Stomach smooth muscle (tissue), 2 donors: ENCODE measurements around the gene TNNI3.
"Not testable (repeated sequence)": the region's sequence is repeated elsewhere in the genome, so short reads cannot be mapped to it uniquely, and the experiment has no call there.

Experiments used
- H3K27ac ChIP-seq: one replicate; pipeline ENCODE4 v1.7.0; 2013; ENCODE audit warnings: mild to moderate bottlenecking, low read length, inconsistent platforms
- H3K27me3 ChIP-seq, 2 donors: one replicate each; pipeline ENCODE4 v1.7.0; 2013; ENCODE audit warnings: low read length in 2 of 2; ENCODE audit not compliant: insufficient read depth in 2 of 2, control insufficient read depth in 1 of 2
- H3K36me3 ChIP-seq, 2 donors: one replicate each; pipeline ENCODE4 v1.7.0; 2013; ENCODE audit warnings: low read length in 2 of 2; ENCODE audit not compliant: control insufficient read depth in 2 of 2, insufficient read depth in 2 of 2
- H3K4me1 ChIP-seq: one replicate; pipeline ENCODE4 v1.7.0; 2013; ENCODE audit warnings: low read length; ENCODE audit not compliant: control insufficient read depth, insufficient read depth
- H3K4me3 ChIP-seq, 2 donors: one replicate each; pipeline ENCODE4 v1.7.0; 2013; ENCODE audit warnings: low read length in 2 of 2
- H3K9ac ChIP-seq, 2 donors: one replicate each; pipeline ENCODE4 v1.7.0; 2013; ENCODE audit warnings: low read length in 2 of 2, mild to moderate bottlenecking in 1 of 2
- H3K9me3 ChIP-seq, 2 donors: one replicate each; pipeline ENCODE4 v1.7.0; 2013; ENCODE audit warnings: low read length in 2 of 2; ENCODE audit not compliant: control insufficient read depth in 2 of 2
- donor health status: healthy.
- donor health status: Pancreatic carcinoma.

The TNNI3 gene

DNA sequence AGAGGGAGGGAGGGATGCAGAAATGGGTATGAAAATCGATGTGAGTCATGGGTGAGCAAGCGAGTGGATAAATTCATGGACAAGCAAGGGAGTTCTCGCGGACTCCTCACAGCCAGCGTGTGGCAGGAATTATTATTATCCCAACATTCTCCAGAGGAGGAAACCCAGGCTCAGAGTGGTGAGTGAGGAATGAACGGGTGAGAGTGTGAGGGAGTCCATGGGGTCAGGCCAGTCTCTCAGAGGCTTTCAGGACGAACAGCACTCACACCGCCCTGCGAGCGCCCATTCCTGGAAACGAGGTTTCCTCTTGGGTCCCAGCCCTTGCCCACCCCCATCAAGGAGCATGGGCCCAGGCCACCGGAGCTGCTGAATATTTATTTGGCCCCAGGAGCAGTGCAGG is 15.2 kb upstream of the TNNI3 start:
- H3K9me3 ChIP-seq = no peaks in the 10 kb centered on the region
- H3K27ac ChIP-seq = no peak overlapping the region
- H3K36me3 ChIP-seq = no peaks in the 10 kb centered on the region
- H3K9ac ChIP-seq = no peak overlapping the region
- peaks cover 16% of the 10 kb centered on the region for H3K4me1 ChIP-seq
- H3K4me3 ChIP-seq = no peak overlapping the region
- peaks cover 66 to 72% of the 10 kb centered on the region in 2 donors for H3K27me3 ChIP-seq

DNA sequence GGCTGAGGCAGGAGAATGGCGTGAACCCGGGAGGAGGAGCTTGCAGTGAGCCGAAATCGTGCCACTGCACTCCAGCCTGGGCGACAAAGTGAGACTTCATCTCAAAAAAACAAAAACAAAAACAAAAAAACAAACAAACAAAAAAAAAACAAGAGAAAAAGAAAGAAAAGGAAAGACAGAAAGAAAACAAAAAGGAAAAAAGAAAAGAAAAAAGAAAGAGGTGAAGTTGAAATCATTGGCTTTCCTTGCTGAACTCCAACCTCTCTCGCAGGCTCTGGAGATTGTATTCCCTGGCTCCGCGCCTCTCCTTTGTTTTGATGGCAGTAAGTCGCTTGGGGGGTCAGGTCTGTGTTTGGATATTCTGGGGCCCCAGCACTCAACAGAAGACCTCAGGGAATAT is 14.8 kb upstream of the TNNI3 start:
- peaks cover 16% of the 10 kb centered on the region for H3K4me1 ChIP-seq
- H3K36me3 ChIP-seq, H3K27ac ChIP-seq, H3K4me3 ChIP-seq, H3K9ac ChIP-seq, H3K9me3 ChIP-seq: not testable (repeated sequence)
- H3K27me3 ChIP-seq = peaks cover 66 to 71% of the 10 kb centered on the region in 2 donors

DNA sequence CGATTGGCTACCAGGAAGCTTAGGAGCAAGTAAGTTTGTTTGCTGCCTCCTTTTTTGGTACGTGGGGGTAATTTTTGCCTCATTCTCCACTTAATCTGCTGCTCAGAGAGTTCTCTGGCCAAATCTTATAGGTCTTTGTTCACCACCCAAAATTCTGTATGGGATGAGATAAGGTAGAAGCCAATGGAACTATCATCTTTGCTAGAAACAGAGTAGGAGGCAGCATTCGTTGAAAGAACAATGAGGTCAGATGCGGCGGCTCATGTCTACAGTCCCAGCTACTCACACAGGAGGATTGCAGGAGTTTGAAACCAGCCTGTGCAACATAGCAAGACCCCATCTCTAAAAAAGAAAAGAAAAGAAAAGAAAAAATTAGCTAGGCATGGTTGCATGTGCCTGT is 13.9 kb upstream of the TNNI3 start:
- H3K27me3 ChIP-seq = peaks cover 64 to 71% of the 10 kb centered on the region in 2 donors
- H3K27ac ChIP-seq = no peak overlapping the region
- peaks cover 23% of the 10 kb centered on the region for H3K4me1 ChIP-seq
- no peaks in the 10 kb centered on the region for H3K36me3 ChIP-seq
- no peak overlapping the region for H3K4me3 ChIP-seq
- H3K9ac ChIP-seq = no peak overlapping the region
- H3K9me3 ChIP-seq = no peaks in the 10 kb centered on the region

DNA sequence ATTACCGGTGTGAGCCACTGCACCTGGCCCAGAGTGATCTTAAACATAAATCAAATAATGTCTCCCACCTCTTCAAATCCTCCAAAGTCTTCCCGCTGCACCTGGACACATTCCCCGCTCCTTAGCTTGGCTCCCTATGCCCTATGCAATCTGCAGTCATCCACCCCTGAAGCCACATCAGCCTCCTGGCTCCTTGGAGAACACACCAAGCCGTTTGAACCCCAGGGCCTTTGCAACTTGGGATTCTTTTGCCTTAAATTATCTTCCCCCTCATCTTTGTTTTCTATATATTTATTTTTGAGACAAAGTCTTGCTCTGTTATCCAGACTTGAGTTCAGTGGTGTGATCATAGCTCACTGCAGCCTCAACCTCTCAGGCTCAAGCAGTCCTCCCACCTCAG is 11.6 kb upstream of the TNNI3 start:
- Histone ChIP-seq H3K27me3 (peaks cover 54 to 59% of the 10 kb centered on the region in 2 donors), H3K36me3 (no peaks in the 10 kb centered on the region), H3K4me3 (no peak overlapping the region), H3K27ac (no peak overlapping the region), H3K9ac (no peak overlapping the region), H3K9me3 (no peaks in the 10 kb centered on the region), H3K4me1 (peaks cover 28% of the 10 kb centered on the region)

DNA sequence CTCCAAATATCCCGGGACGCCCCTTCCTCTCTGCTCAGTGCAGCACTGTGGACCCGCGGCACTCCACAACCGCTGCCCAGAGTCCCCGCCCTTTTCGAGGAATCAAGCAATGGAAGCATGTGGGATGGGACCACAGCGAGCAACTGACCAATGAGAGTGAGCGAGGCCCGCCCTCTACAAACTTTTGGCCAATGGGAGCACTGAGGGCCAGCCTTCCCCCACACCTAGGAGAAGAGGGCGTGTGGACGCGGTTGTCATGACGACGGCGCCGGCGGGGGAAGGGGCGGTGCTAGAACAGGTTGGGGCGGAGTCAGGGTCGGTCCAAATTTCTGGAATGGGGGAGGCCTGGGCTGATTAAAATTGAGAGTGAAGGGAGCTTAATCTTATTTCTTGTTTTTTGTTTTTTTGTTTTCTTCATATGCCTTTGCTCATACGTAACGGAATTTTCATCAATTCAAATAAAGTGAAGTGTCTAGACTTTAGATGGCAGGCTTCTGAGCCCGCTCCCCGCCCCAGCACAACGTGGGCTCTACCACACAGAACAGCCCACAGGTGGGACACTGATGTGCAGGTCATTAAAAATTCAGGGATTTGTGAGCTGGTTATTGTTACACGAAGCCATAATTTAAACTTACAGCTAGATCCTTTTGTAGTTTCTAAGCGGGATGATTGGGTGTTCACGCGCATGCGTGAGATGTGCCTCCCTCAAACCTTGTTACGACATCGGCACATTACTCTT is 9.2 kb upstream of the TNNI3 start, which contains the start of gene DNAAF3:
DNAAF3 (minus strand) TSS at position 84 of the 739 bp plus-strand sequence. CDS start 200 bp downstream, outside the sequence.
- Histone ChIP-seq H3K4me3 (peak within 1 kb of the TSS; percentile 36 to 67), H3K27ac (no peak within 1 kb of the TSS), H3K27me3 (peaks cover 48 to 50% of the 10 kb centered on the region in 2 donors), H3K4me1 (peaks cover 13% of the 10 kb centered on the region), H3K36me3 (no peaks in the 10 kb centered on the region), H3K9ac (no peak within 1 kb of the TSS), H3K9me3 (no peaks in the 10 kb centered on the region)

DNA sequence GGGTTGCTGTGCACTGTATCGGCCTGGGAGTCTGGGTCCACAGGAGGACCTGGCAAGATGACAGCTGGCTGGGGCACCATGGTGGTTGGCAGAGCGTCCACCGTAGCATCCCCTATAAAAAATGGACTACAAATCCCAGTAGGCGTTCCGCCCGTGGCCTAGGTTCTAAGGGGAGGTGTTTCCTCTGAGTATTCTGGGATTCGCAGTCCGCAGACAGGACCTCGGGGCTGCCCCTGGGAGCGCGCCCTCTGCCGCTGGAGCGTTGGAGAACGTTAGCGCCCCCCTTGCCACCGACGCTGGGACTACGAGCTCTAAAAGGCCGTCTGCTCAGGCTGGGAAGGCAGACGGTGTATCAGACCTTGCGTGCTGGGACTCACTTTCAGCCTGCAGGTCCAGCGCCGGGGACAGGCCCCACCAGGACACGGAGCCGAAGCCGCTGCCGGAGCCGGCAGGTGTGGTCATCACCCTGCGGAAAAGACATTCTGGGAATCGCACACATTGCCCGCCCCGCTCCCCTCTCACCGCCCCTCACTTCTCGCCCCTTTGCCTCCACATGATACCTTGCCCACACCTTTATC is 8.5 kb upstream of the TNNI3 start:
- Histone ChIP-seq H3K9me3 (no peaks in the 10 kb centered on the region), H3K9ac (no peak overlapping the region), H3K36me3 (no peaks in the 10 kb centered on the region), H3K4me3 (peak overlapping the region; percentile 36 to 67), H3K4me1 (peaks cover 13% of the 10 kb centered on the region), H3K27me3 (peaks cover 48 to 50% of the 10 kb centered on the region in 2 donors), H3K27ac (no peak overlapping the region)

DNA sequence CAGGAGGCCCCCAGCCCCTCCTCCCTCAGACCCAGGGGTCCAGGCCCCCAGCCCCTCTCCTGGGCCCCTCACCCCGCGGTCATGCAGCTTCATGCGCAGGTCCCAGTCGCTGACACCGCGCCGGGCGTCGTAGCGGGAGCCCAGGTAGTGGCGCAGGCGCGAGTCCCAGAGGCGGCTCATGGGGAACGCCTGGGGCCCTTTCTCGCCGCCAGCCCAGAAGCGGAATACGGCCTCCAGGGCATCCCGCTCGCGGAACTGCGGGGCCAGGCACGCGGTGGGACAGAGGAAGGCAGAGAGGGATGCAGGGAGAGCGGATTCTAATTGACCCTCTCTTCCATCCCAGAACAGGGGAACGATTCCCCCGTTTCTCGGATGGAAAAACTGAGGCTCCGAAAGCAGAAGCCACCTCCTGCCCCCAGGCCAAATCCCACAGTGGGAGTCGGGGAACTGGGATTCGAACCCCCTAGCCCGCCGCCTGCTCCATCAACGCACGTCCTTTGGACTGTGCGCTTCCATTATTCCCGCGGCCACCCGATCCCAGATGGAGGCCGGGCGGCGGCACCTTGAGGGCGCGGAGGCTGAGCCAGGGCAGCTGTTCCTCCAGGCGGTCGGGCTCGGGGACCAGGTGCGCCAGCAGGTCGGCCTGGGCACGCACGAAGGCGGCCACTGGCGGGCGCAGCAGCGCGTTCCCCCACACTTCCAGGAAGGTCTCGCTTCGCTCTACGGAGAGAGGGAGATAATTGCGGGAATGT is 4.2 kb upstream of the TNNI3 start:
- Histone ChIP-seq H3K4me3 (no peak overlapping the region), H3K9me3 (no peaks in the 10 kb centered on the region), H3K36me3 (no peaks in the 10 kb centered on the region), H3K9ac (no peak overlapping the region), H3K27ac (no peak overlapping the region), H3K4me1 (peaks cover 10% of the 10 kb centered on the region), H3K27me3 (peaks cover 55% of the 10 kb centered on the region in 2 donors)

DNA sequence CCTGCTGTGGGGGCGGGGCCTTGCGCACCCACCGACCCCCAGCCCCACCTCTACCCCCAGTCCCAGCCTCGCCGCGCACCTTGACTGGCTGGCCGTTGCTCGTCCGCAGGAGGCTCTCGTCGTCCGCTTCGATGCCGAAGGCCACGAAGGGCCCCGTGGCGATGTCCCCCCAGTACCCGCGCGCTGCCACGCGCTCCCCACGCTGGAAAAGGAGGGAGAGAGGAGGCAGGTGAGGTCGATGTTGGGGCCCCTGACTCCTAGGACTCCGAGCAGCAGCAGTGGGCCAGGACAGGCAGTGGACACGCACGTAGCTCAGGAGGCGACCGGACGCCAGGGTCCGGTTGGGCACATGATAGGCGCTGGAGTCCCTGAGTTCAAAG is 3.4 kb upstream of the TNNI3 start:
- Histone ChIP-seq H3K4me1 (peaks cover 5% of the 10 kb centered on the region), H3K9ac (no peak overlapping the region), H3K9me3 (no peaks in the 10 kb centered on the region), H3K36me3 (no peaks in the 10 kb centered on the region), H3K4me3 (no peak overlapping the region), H3K27me3 (peaks cover 53 to 55% of the 10 kb centered on the region in 2 donors), H3K27ac (no peak overlapping the region)

DNA sequence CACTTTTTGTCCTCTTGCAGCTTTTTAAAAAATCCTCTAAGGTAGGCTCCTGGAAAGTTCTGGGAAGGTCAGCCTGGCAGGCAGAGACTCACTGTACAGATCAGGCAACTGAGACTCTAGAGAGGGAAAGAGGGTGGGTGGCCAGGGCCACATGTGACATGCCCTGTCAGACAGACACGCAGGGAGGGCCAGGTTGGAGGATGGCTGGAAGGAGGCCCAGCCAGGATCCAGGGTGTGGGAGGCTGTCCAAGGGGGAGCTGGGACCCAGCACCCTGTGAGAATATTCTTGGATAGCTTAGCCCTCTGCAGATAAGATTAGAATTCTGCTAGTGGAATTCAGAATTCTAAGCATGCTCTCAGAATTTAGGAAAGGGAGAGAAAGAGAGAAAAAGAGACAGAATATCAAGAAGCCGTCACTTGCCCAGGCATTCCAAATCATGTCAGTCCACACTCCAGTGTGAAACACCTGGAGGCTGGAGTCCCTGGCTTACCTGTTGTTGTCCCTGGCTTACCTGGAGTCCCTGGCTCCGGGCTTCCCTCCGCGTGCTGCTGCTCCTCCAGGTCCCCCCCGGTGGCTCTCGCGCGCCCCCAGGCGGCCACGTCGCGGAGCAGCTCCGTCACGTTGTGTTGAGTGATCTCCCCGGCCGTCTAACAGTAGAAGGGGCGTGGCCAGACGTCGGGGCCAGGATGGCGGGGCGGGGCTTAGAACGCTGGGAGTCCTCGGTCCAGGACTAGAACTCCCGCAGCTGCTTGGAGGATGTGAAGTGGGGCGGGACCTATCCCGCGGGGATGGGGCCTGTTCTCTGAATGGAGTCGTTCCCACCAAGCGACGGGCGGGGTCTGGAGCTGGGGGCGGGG is 2.8 kb upstream of the TNNI3 start:
- Histone ChIP-seq H3K27me3 (peaks cover 48 to 50% of the 10 kb centered on the region in 2 donors), H3K36me3 (no peaks in the 10 kb centered on the region), H3K4me3 (no peak overlapping the region), H3K27ac (no peak overlapping the region), H3K9me3 (no peaks in the 10 kb centered on the region), H3K9ac (no peak overlapping the region), H3K4me1 (peaks cover 7% of the 10 kb centered on the region)
